K562 (cell line): Measurements from ENCODE around the gene BCAM. TPM values are rescaled to one million over a fixed set of nuclear protein-coding genes. Genes with fewer than 3 reads are reported as not detected.

ENCODE experiments used
- E2F3 ChIP-seq: fragments of 250-450 bp; sonication (Bioruptor Pico); IDR thresholded peaks from 2 replicates; pipeline ENCODE4 v1.4.0; 2020; ENCODE audit warnings: mild to moderate bottlenecking
- EZH2 ChIP-seq: IDR thresholded peaks from 2 replicates; pipeline ENCODE4 v1.6.1; 2012; ENCODE audit warnings: low read depth, mild to moderate bottlenecking, inconsistent platforms, low read length, borderline replicate concordance
- GATAD2A ChIP-seq: fragments of 450-650 bp; IDR thresholded peaks from 2 replicates; pipeline ENCODE4 v1.6.1; 2017
- JUNB ChIP-seq: fragments of 450-650 bp; formaldehyde crosslinking; conservative IDR thresholded peaks from 2 replicates; pipeline ENCODE4 v1.4.0; 2020; ENCODE audit warnings: mild to moderate bottlenecking
- MYNN ChIP-seq, 2 experiments: sonication (generic); formaldehyde crosslinking in 1 of 2; IDR thresholded peaks; 2 replicates each; pipeline versions ENCODE4 v1.5.0 to v1.6.1; 2016 to 2020; ENCODE audit warnings: antibody characterized with exemption in 1 of 2, missing genetic modification reagents in 1 of 2
- NBN ChIP-seq: fragments of 450-650 bp; IDR thresholded peaks from 2 replicates; pipeline ENCODE4 v1.6.1; 2016; ENCODE audit warnings: low read depth, mild to moderate bottlenecking
- NR1H2 ChIP-seq: sonication (generic); formaldehyde crosslinking; IDR thresholded peaks from 2 replicates; pipeline ENCODE4 v1.4.0; 2020; ENCODE audit warnings: mild to moderate bottlenecking, missing genetic modification reagents
- RBM17 ChIP-seq: fragments of 200-400 bp; formaldehyde crosslinking; IDR thresholded peaks from 2 replicates; pipeline ENCODE4 v1.6.1; 2017; ENCODE audit warnings: low read depth, mild to moderate bottlenecking, low read length, borderline replicate concordance
- RBM22 ChIP-seq: fragments of 200-400 bp; formaldehyde crosslinking; IDR thresholded peaks from 2 replicates; pipeline ENCODE4 v1.6.1; 2018; ENCODE audit warnings: low read length, low read depth; ENCODE audit not compliant: poor library complexity, severe bottlenecking
- SMARCA4 ChIP-seq: fragments of 450-650 bp; IDR thresholded peaks from 2 replicates; pipeline ENCODE4 v1.6.1; 2016
- SP1 ChIP-seq: sonication (generic); formaldehyde crosslinking; IDR thresholded peaks from 2 replicates; pipeline ENCODE4 v1.8.1; 2022; ENCODE audit warnings: mild to moderate bottlenecking, missing genetic modification reagents
- TEAD1 ChIP-seq, 2 experiments: fragments of 450-650 bp in 1 of 2; sonication (generic) in 1 of 2; formaldehyde crosslinking; IDR thresholded peaks; 2 replicates each; pipeline versions ENCODE4 v1.4.0 to v1.8.0; 2020 to 2022; ENCODE audit warnings: mild to moderate bottlenecking in 2 of 2, missing genetic modification reagents in 1 of 2
- TOE1 ChIP-seq, 2 experiments: fragments of 450-650 bp in 1 of 2; sonication (generic) in 1 of 2; formaldehyde crosslinking in 1 of 2; IDR thresholded peaks; 2 replicates each; pipeline versions ENCODE4 v1.7.1 to v1.8.0; 2016 to 2022; ENCODE audit warnings: borderline replicate concordance in 2 of 2, mild to moderate bottlenecking in 2 of 2, antibody characterized with exemption in 1 of 2, inconsistent platforms in 1 of 2, low read depth in 1 of 2, missing genetic modification reagents in 1 of 2, moderate library complexity in 1 of 2
- XRCC5 ChIP-seq: fragments of 200-400 bp; formaldehyde crosslinking; IDR thresholded peaks from 2 replicates; pipeline ENCODE4 v1.6.1; 2017; ENCODE audit warnings: low read depth, mild to moderate bottlenecking, low read length
- ZBED1 ChIP-seq: IDR thresholded peaks from 2 replicates; pipeline ENCODE4 v1.6.1; 2014
- ZNF384 ChIP-seq: IDR thresholded peaks from 2 replicates; pipeline ENCODE4 v1.6.1; 2012; ENCODE audit warnings: low read depth, low read length, improper control_type of control experiment
- polyA plus RNA-seq, 8 experiments: library from polyadenylated mRNA; depleted of rRNA in 4 of 8; stranded (reverse) in 5 of 8; unstranded in 3 of 8; fragments of >200 nt; fragmentation: Nextera tagmentation in 2 of 8; fragmentation: Illumina TruSeq in 1 of 8; extraction: Ambion mirVana in 2 of 8; extraction: Trizol in 1 of 8; gene quantifications; 2 replicates each; pipeline versions ENCODE4 v1.2.1 to v1.2.3, GENCODE V29; 2011 to 2014; ENCODE audit warnings: inconsistent platforms in 1 of 8, missing spikeins in 1 of 8
- total RNA-seq, 7 experiments: library from RNA; depleted of rRNA in 6 of 7; stranded (reverse); fragments of >200 nt in 6 of 7; fragmentation: Illumina TruSeq in 2 of 7; extraction: Trizol in 2 of 7; gene quantifications; 2 replicates each; pipeline versions ENCODE4 v1.2.1 to v1.2.3, GENCODE V29; 2011 to 2021; ENCODE audit warnings: low replicate concordance in 1 of 7
- TF ChIP-seq, protein P1 (sequence below): conservative IDR thresholded peaks from 2 replicates; pipeline ENCODE4 v1.6.1; 2011; ENCODE audit warnings: low read depth, mild to moderate bottlenecking, low read length; ENCODE audit not compliant: control insufficient read depth
- TF ChIP-seq, protein P2 (sequence below): fragments of 250-450 bp; sonication (Bioruptor Pico); IDR thresholded peaks from 2 replicates; pipeline ENCODE4 v1.4.0; 2020; ENCODE audit warnings: mild to moderate bottlenecking
- TF ChIP-seq, protein P3 (sequence below): fragments of 250-450 bp; sonication (Bioruptor Pico); IDR thresholded peaks from 2 replicates; pipeline ENCODE4 v1.4.0; 2020; ENCODE audit warnings: mild to moderate bottlenecking, moderate library complexity
- TF ChIP-seq, protein P4 (sequence below): fragments of 250-450 bp; sonication (Bioruptor Pico); IDR thresholded peaks from 2 replicates; pipeline ENCODE4 v1.8.0; 2021; ENCODE audit warnings: mild to moderate bottlenecking, moderate library complexity

BCAM gene
- total and polyA plus RNA-seq, 9 of the 15 experiments (the other 6 are each of a cell fraction or from before 2014, with no cell fraction given), result 0.07 to 1.3 (median 0.33) TPM; not detected in 2

DNA sequence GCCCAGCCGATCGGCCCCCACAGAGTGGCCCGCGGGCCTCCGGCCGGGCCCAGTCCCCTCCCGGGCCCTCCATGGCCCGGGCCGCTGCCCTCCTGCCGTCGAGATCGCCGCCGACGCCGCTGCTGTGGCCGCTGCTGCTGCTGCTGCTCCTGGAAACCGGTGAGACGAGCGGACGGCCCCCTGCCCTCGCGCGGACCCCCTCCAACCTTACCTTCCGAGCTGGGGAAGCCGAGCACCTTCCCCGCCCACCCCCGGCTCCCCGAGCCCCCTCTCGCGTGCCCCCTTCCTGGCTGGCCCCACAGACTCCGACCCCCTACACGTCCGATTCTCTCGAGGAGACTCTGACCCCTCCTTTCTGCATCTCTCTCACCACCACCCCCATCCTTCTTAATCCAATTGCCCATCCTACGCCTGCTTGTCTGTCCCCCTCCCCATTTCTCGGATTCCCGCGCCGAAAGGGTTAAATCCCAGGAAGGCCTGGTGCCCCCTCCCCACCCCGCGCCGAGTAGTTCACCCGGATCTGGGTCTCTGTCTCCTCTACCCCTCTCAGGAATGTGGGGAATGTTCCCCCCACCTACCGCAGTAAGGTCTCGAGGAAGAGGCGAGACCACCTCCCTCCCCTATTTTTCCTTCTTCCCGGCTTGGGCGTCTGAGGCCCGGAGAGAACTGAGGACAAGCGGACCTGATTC, 37.7 kb downstream of the BCAM start (continued):
- TF ChIP-seq, protein P1, sequence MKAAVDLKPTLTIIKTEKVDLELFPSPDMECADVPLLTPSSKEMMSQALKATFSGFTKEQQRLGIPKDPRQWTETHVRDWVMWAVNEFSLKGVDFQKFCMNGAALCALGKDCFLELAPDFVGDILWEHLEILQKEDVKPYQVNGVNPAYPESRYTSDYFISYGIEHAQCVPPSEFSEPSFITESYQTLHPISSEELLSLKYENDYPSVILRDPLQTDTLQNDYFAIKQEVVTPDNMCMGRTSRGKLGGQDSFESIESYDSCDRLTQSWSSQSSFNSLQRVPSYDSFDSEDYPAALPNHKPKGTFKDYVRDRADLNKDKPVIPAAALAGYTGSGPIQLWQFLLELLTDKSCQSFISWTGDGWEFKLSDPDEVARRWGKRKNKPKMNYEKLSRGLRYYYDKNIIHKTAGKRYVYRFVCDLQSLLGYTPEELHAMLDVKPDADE, result 0 out of 2 replicates have a peak, but pooled peaks have one; percentile 54
- TF ChIP-seq, protein P2, sequence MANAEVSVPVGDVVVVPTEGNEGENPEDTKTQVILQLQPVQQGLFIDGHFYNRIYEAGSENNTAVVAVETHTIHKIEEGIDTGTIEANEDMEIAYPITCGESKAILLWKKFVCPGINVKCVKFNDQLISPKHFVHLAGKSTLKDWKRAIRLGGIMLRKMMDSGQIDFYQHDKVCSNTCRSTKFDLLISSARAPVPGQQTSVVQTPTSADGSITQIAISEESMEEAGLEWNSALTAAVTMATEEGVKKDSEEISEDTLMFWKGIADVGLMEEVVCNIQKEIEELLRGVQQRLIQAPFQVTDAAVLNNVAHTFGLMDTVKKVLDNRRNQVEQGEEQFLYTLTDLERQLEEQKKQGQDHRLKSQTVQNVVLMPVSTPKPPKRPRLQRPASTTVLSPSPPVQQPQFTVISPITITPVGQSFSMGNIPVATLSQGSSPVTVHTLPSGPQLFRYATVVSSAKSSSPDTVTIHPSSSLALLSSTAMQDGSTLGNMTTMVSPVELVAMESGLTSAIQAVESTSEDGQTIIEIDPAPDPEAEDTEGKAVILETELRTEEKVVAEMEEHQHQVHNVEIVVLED (CRISPR knock-in tag), result no peak
- TF ChIP-seq TEAD1 (CRISPR knock-in tag; IDR thresholded peaks at IDR 0.05) (no peak), NBN (no peak), GATAD2A (peak; percentile 91), E2F3 (CRISPR knock-in tag) (no peak), SP1 (no peak; the same call in 1 of the 2 replicates), RBM22 (peak; percentile 27), XRCC5 (no peak), MYNN (IDR thresholded peaks at IDR 0.05) (no peak), MYNN (CRISPR knock-in tag; IDR thresholded peaks at IDR 0.05) (no peak), SMARCA4 (0 out of 2 replicates have a peak, but pooled peaks have one; percentile 24), RBM17 (no peak), TOE1 (IDR thresholded peaks at IDR 0.05; ENCODE audit: borderline replicate concordance) (no peak; the same call in 1 of the 2 replicates), TOE1 (CRISPR knock-in tag; IDR thresholded peaks at IDR 0.05; ENCODE audit: borderline replicate concordance, low read depth) (no peak), JUNB (CRISPR knock-in tag) (no peak), EZH2 (no peak), NR1H2 (CRISPR knock-in tag) (no peak), ZBED1 (no peak), ZNF384 (no peak)
- TF ChIP-seq, protein P3, sequence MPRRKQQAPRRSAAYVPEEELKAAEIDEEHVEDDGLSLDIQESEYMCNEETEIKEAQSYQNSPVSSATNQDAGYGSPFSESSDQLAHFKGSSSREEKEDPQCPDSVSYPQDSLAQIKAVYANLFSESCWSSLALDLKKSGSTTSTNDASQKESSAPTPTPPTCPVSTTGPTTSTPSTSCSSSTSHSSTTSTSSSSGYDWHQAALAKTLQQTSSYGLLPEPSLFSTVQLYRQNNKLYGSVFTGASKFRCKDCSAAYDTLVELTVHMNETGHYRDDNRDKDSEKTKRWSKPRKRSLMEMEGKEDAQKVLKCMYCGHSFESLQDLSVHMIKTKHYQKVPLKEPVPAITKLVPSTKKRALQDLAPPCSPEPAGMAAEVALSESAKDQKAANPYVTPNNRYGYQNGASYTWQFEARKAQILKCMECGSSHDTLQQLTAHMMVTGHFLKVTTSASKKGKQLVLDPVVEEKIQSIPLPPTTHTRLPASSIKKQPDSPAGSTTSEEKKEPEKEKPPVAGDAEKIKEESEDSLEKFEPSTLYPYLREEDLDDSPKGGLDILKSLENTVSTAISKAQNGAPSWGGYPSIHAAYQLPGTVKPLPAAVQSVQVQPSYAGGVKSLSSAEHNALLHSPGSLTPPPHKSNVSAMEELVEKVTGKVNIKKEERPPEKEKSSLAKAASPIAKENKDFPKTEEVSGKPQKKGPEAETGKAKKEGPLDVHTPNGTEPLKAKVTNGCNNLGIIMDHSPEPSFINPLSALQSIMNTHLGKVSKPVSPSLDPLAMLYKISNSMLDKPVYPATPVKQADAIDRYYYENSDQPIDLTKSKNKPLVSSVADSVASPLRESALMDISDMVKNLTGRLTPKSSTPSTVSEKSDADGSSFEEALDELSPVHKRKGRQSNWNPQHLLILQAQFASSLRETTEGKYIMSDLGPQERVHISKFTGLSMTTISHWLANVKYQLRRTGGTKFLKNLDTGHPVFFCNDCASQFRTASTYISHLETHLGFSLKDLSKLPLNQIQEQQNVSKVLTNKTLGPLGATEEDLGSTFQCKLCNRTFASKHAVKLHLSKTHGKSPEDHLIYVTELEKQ, result no peak
- TF ChIP-seq, protein P4, sequence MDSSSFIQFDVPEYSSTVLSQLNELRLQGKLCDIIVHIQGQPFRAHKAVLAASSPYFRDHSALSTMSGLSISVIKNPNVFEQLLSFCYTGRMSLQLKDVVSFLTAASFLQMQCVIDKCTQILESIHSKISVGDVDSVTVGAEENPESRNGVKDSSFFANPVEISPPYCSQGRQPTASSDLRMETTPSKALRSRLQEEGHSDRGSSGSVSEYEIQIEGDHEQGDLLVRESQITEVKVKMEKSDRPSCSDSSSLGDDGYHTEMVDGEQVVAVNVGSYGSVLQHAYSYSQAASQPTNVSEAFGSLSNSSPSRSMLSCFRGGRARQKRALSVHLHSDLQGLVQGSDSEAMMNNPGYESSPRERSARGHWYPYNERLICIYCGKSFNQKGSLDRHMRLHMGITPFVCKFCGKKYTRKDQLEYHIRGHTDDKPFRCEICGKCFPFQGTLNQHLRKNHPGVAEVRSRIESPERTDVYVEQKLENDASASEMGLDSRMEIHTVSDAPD (CRISPR knock-in tag), result no peak
